Stimulated activated CD8-positive, alpha-beta memory T cell treated with anti-CD3 and anti-CD28 coated beads, Interleukin-4, amount 100 ng/mL, for 48 hours (primary cell): ENCODE results near the gene LRRC4.

Experiments
- DNase-seq: peaks from one replicate; pipeline ENCODE4 v3.0.0-alpha.2; 2020

The LRRC4 gene

DNA sequence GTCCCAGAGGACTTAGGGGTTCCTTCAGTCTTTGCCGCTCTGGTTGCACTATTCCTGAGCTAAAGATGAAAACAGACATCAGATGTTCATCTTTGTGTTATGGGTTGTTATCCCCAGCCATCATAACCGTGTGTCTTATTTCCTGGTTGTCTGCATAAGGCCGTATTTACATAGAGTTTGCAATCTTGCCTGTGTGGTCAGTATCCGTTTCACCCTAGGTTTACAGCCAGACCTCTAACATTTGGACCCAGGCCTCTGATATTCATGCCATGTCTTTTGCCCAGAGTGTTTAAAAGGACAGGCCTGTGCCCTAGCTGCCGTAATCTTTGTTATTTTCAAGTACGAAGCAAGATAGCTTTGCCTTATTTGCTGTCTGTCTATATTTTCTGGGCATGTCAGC lies 26.6 kb downstream of the LRRC4 start:
- DNase-seq: no peak

GRCh38 chr7:128003787-128004186 lies 27.4 kb downstream of the LRRC4 start:
- DNase-seq: no peak

GRCh38 chr7:128003167-128003566 lies 28.1 kb downstream of the LRRC4 start:
- DNase-seq: no peak

- DNase-seq: no peak
Observed at GRCh38 chr7:128000854-128001265, 30.4 kb downstream of the LRRC4 start.

- no peak for DNase-seq
Observed at GRCh38 chr7:128000048-128000447, 31.2 kb downstream of the LRRC4 start.

DNA sequence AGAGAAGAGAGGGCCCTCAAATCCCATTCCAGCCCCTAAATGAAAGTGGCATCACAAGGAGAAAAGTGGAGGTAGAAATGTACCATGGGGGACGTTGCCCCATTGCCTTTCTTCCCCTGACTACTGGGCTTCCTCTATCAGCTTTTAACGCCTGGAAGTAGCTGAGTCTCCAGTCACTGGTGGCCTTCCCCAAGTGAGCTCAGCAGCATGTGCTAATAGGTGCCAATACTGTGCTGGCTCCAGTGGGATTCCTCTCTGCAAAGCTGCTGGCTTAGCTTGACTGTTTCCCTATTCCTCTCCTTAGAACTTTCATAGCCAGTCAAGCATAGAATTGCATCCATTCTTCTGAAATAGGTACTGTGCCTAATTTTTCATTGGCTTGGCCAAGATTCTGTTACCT lies 32.6 kb downstream of the LRRC4 start:
- DNase-seq: no peak

DNA sequence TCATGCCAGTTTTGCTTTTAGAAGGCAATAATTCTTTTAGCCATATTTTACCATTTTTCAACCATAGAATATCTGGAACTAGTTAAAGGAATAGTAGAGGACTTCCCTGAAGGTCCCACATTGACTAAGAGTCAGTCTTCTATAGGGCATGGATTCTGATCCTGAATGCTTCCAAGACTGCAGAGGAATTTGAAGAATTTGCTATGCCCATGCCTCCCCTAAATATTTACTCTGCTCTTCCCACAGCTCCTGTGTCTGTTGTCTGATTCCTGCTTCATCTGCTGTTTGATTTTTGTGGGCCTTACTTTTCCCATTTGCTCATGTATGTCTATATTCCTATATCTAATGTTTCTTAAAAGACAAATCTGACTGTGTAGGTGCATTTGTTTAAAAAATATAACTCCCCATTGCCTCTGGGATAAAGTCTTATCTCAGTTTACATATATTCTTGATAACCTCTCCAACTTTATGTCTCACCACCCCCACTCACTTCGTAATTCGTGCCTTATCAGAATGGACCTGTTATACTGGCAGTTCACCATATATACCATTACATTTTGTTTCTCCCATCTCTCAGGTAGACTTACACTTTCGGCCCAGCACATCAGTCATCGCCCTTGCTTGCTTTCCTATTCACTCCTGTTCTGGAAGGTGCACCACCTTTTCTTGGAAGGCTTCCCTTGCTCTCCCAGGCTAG lies 33.9 kb downstream of the LRRC4 start:
- no peak for DNase-seq

GRCh38 chr7:127996253-127997071 lies 34.8 kb downstream of the LRRC4 start:
- no peak for DNase-seq

GRCh38 chr7:127995881-127996215 lies 35.4 kb downstream of the LRRC4 start:
- DNase-seq: no peak

DNA sequence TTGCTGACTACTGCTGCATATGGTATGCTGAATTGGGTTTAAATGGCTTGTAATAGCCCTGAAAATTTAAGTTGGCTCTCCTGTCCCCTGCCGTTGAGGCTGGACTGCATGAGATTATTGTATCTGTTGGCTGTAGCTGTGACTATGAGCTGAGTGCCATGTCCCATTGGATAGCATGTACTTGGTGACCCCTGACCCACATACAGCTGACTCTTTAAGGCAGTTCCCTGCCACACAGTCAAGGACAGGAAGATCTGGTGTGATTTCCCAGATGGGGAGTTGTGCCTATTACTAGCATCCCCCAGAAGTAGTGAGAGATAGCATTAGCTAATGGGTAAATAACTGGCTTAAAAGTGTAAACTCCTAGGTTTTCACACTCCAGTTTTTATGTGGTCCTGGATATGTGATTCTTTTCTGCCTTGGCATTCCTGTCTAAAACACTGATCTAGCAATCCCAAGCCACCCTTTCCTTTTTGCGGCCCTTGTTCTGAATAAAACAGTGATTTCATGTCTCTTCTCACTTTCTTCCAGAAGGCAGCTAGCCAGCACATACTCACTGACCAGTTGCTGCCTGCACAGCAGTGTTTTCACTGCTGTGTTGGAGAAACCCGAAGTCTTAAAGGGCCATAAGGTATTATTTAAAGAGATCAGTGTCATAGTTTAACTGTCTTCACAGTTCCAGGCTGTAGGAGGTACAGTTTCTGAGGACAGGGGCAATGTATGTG lies 35.9 kb downstream of the LRRC4 start:
- DNase-seq: no peak

DNA sequence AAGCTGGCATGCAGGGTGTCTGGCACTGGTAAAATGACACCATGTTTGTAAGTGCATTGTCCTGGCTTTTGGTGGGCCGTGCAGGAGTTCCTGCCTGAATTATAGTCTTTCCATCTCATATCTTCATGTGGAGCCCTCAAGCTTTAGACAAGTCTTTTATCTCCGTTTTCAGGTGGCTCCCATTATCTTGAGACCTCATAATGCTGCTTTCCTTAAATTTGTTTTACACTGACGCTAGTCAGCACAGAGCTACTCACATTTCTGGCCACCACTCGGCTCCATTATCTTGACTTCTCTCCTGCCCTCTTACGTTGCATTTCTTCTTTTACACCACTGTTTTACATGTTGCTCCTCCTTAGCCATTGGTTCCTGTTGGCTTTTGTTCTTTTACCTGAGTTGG lies 37.2 kb downstream of the LRRC4 start:
- no peak for DNase-seq

GRCh38 chr7:127993317-127993716 lies 37.9 kb downstream of the LRRC4 start:
- DNase-seq: no peak

- DNase-seq: no peak
Observed at GRCh38 chr7:127988751-127989150, 42.5 kb downstream of the LRRC4 start.

DNA sequence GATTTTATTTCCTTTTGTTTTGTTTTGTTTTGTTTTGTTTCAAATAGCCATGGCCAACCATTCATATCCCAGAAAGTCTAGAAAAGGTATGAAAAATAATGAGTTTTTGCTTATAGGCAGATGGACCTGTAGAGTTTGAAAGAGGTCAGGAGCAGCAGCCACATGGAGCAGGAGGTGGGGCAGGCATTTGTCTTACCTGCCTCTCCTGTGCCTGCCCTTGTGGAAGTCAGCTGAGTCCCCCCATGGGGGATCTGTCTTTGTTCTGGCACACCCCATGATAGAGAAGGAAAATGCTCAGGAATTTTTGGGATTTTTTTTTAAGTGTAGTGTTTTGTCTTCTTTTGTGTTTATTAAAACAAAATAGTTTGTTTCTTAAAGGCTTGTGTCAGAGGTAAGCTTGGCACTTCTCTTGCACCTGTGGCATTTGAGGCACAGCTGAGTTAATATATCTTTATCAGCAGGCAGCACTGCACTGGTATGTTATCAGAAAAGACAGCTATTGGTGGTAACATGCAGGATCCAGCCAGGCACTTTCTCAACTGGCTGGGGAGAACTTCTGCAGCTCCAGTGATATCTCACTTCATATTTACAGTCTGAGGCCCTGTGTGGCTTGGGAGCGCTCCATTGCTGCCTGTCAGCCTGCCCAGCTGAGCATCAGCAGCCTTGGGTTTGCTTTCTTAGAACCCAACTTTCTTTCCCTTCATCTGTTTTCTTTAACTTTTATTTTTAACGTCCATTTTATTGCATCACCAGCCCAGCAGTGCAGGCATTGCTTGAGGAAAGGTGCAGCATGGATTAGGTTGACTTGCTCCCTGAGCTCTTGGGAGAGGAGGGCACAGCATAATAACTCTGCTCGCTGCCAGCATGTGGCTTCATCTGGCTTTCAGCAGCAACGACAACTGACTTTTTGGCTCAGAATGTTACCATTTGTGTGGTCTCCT lies 44.4 kb downstream of the LRRC4 start:
- DNase-seq: no peak

- no peak for DNase-seq
Observed at GRCh38 chr7:127983804-127984332, 47.4 kb downstream of the LRRC4 start.

DNA sequence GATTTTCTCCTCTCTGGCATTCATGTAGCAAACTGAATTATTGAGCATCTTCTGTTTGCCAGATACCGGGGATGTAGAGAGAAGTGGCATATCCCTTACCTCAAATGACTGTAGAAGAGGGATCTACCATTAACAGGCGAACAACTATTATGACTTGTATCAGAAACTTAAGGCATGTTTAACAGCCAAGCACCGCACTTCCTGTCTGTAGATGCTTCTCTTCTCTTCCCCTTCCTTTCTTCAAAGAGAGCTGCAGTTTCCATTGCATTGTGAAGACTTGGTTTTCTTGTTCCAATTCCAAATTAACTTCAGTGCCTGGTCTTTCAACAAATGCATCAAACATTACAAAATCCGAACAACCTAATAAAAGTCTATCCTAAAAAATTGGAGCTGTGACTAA lies 49.3 kb downstream of the LRRC4 start:
- no peak for DNase-seq

DNA sequence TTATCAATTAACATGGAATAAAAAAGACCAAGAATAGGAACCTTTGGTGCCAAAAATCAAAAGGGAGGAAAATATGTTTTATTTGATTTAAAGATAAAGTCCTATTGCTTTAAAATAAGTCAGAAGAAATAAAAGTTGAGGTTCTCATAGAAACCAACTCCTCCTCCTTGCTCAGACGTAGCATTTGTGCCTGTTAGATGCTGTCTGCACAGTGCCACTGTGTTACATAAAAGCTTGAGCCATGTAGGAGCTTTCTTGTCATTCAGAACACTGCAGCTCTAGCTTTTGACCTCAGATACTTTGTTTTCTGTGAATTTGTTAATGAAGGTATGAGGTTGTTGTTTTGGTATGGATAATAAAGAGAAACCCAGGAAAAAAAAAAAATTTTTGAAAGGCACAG lies 50.3 kb downstream of the LRRC4 start:
- DNase-seq: no peak

- DNase-seq: no peak
Observed at GRCh38 chr7:127979728-127980126, 51.5 kb downstream of the LRRC4 start.

- DNase-seq: no peak
Observed at GRCh38 chr7:127979113-127979727, 52.0 kb downstream of the LRRC4 start.

DNA sequence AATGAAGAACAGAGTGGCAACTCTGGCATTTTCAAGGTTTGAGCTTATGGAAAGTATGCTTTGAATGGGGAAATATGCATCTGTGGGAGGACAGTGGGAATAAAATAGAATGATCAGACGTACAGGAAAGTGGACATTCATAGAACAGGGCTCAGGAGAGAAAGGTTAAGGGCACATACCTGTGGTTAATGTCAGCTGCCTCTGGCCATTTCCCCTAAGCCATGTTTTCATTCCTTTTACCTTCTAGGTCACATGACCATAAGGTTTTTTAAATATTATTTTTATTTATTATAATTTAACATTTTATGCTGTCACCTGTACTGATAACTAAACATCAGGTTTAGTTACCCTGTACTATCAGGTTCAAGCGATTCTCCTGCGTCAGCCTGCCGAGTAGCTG lies 52.8 kb downstream of the LRRC4 start:
- DNase-seq: no peak
